Panc1 (cell line): ENCODE data around the gene AAMDC. TPM values are rescaled to one million over a fixed set of nuclear protein-coding genes. Genes with fewer than 3 reads are reported as not detected.

Source experiments
- ATAC-seq: fragments of 200-7000 bp; cut with Tn5 transposase; 2 replicates; pipeline ENCODE4 v1.9.1; 2020; ENCODE audit warnings: mild to moderate bottlenecking, moderate library complexity
- BruUV-seq: library from RNA; stranded (reverse); fragments of 400-500 nt; replicated peaks from 2 replicates; lab custom pipeline; 2021; lab: Mats Ljungman, UMichigan
- CTCF ChIA-PET: fragments of 300-600 bp; sonication (Branson Sonifier 250); formaldehyde crosslinking; loops from one replicate; lab custom pipeline; 2022; ENCODE audit warnings: antibody characterized with exemption; lab: Charles Lee
- POLR2A ChIA-PET: fragments of 300-600 bp; sonication (Branson Sonifier 250); formaldehyde crosslinking; loops from one replicate; lab custom pipeline; 2022; ENCODE audit warnings: antibody characterized with exemption; lab: Charles Lee
- DNase-seq: peaks from one replicate; pipeline ENCODE4 v3.0.0-alpha.2; 2010; ENCODE audit warnings: low read depth, low spot score
- H3K27ac ChIP-seq: 2 replicates; pipeline ENCODE4 v1.5.1; 2011; ENCODE audit warnings: mild to moderate bottlenecking, low read length, inconsistent platforms
- H3K27me3 ChIP-seq: fragments of 200-500 bp; sonication (Bioruptor generic); 2 replicates; pipeline ENCODE4 v1.6.0; 2014; ENCODE audit warnings: low read length, inconsistent platforms; ENCODE audit not compliant: control insufficient read depth, insufficient read depth
- H3K36me3 ChIP-seq: fragments of 200-500 bp; sonication (Bioruptor generic); 2 replicates; pipeline ENCODE4 v1.5.1; 2014; ENCODE audit warnings: inconsistent platforms, mild to moderate bottlenecking, low read length, moderate library complexity; ENCODE audit not compliant: control insufficient read depth, insufficient read depth
- H3K4me1 ChIP-seq: 2 replicates; pipeline ENCODE4 v1.5.1; 2011; ENCODE audit warnings: inconsistent platforms, mild to moderate bottlenecking, low read length, moderate library complexity; ENCODE audit not compliant: control insufficient read depth, insufficient read depth
- H3K4me3 ChIP-seq, 2 experiments: 2 replicates each; pipeline ENCODE4 v1.5.1; 2011 to 2012; ENCODE audit warnings: low read depth in 2 of 2, low read length in 2 of 2, mild to moderate bottlenecking in 2 of 2, inconsistent platforms in 1 of 2, moderate library complexity in 1 of 2
- H3K9me3 ChIP-seq: fragments of 200-500 bp; sonication (Bioruptor generic); 2 replicates; pipeline ENCODE4 v1.5.1; 2014; ENCODE audit warnings: low read depth, mild to moderate bottlenecking, inconsistent platforms, low read length, moderate library complexity; ENCODE audit not compliant: control insufficient read depth, insufficient read depth
- CTCF ChIP-seq: fragments of 450-650 bp; IDR thresholded peaks from 2 replicates; pipeline ENCODE4 v1.5.1; 2017; ENCODE audit warnings: mild to moderate bottlenecking
- POLR2AphosphoS5 ChIP-seq: IDR thresholded peaks from 2 replicates; pipeline ENCODE4 v1.6.1; 2012; ENCODE audit warnings: mild to moderate bottlenecking, low read depth, low read length, moderate library complexity
- SIN3A ChIP-seq: IDR thresholded peaks from 2 replicates; pipeline ENCODE4 v1.6.1; 2012; ENCODE audit warnings: low read depth, mild to moderate bottlenecking, low read length, moderate library complexity, borderline replicate concordance; ENCODE audit not compliant: insufficient read depth
- TCF7L2 ChIP-seq: IDR thresholded peaks from 2 replicates; pipeline ENCODE4 v1.6.1; 2011; ENCODE audit warnings: mild to moderate bottlenecking, low read depth, low read length, inconsistent platforms
- in situ Hi-C: cut with HindIII; loops from 2 replicates; pipeline ENCODE4 v1.10.0; 2016; ENCODE audit warnings: low sequenced_read_pairs, low pct_unique_long_range_greater_than_20kb
- intact Hi-C: fragments of 100-400 bp; cut with micrococcal nuclease; formaldehyde crosslinking; loops from one replicate; pipeline ENCODE4 v1.10.0; 2022; ENCODE audit not compliant: unreplicated experiment
- total RNA-seq: library from RNA; stranded (reverse); gene quantifications from one replicate; pipeline ENCODE4 v1.2.1, GENCODE V29; 2021; ENCODE audit not compliant: unreplicated experiment
- TF ChIP-seq, protein P1 (sequence below), 2 experiments: IDR thresholded peaks; 2 replicates each; pipeline ENCODE4 v1.6.1; 2011 to 2012; ENCODE audit warnings: low read depth in 2 of 2, control low read depth in 1 of 2, low read length in 1 of 2, mild to moderate bottlenecking in 1 of 2, moderate library complexity in 1 of 2; ENCODE audit not compliant: insufficient read depth in 1 of 2

Gene AAMDC
- total RNA-seq, 1 experiment from 2014 or later, result 52.7 TPM

- in situ Hi-C loops, result no loop called here
- Histone ChIP-seq H3K9me3 (no peaks in the 10 kb centered on the region), H3K27ac (no peak overlapping the region), H3K4me1 (peaks cover 6% of the 10 kb centered on the region; the same call in 1 of the 2 replicates), H3K4me3 (no peak overlapping the region), H3K27me3 (no peaks in the 10 kb centered on the region), H3K36me3 (no peaks in the 10 kb centered on the region)
- ATAC-seq (peak; percentile 47; the same call in 1 of the 2 replicates), DNase-seq (no peak)
- BruUV-seq, result no TSS peak
- POLR2A ChIA-PET, result no interaction called here
- TF ChIP-seq TCF7L2 (no peak), SIN3A (no peak), CTCF (no peak), POLR2AphosphoS5 (no peak)
- TF ChIP-seq, protein P1, sequence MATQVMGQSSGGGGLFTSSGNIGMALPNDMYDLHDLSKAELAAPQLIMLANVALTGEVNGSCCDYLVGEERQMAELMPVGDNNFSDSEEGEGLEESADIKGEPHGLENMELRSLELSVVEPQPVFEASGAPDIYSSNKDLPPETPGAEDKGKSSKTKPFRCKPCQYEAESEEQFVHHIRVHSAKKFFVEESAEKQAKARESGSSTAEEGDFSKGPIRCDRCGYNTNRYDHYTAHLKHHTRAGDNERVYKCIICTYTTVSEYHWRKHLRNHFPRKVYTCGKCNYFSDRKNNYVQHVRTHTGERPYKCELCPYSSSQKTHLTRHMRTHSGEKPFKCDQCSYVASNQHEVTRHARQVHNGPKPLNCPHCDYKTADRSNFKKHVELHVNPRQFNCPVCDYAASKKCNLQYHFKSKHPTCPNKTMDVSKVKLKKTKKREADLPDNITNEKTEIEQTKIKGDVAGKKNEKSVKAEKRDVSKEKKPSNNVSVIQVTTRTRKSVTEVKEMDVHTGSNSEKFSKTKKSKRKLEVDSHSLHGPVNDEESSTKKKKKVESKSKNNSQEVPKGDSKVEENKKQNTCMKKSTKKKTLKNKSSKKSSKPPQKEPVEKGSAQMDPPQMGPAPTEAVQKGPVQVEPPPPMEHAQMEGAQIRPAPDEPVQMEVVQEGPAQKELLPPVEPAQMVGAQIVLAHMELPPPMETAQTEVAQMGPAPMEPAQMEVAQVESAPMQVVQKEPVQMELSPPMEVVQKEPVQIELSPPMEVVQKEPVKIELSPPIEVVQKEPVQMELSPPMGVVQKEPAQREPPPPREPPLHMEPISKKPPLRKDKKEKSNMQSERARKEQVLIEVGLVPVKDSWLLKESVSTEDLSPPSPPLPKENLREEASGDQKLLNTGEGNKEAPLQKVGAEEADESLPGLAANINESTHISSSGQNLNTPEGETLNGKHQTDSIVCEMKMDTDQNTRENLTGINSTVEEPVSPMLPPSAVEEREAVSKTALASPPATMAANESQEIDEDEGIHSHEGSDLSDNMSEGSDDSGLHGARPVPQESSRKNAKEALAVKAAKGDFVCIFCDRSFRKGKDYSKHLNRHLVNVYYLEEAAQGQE (IDR thresholded peaks at IDR 0.05; ENCODE audit: insufficient read depth in 1 of 2, low read depth in 2 of 2, low read length in 1 of 2), result no peak
- CTCF ChIA-PET, result no interaction called here
- intact Hi-C loops, result no loop called here
These were observed 42.4 kb upstream of the AAMDC start for GRCh38 chr11:77778549-77778948.

- Histone ChIP-seq H3K4me3 (no peak overlapping the region), H3K27me3 (no peaks in the 10 kb centered on the region), H3K27ac (no peak overlapping the region), H3K4me1 (peaks cover 6% of the 10 kb centered on the region; the same call in 1 of the 2 replicates), H3K9me3 (no peaks in the 10 kb centered on the region), H3K36me3 (no peaks in the 10 kb centered on the region)
- ChIA-PET CTCF (no interaction called here), POLR2A (interaction anchor here (0.6 kb wide), 1 partner anchor 182 kb away, joined by 4 read pairs; no protein-coding TSS in a partner anchor)
- TF ChIP-seq TCF7L2 (no peak), POLR2AphosphoS5 (no peak), SIN3A (no peak), CTCF (no peak)
- TF ChIP-seq, protein P1 (IDR thresholded peaks at IDR 0.05; ENCODE audit: insufficient read depth in 1 of 2, low read depth in 2 of 2, low read length in 1 of 2), result peak; percentile 90 to 97
- 0 out of 2 replicates have a peak, but pooled peaks have one; percentile 32 for ATAC-seq
- peak; percentile 8 for DNase-seq
- intact Hi-C loops (no loop called here), in situ Hi-C loops (no loop called here)
- BruUV-seq, result no TSS peak
These were observed 41.0 kb upstream of the AAMDC start for GRCh38 chr11:77779935-77780334.
